ENCODE results near the gene ARHGEF4.

The ARHGEF4 gene

DNA sequence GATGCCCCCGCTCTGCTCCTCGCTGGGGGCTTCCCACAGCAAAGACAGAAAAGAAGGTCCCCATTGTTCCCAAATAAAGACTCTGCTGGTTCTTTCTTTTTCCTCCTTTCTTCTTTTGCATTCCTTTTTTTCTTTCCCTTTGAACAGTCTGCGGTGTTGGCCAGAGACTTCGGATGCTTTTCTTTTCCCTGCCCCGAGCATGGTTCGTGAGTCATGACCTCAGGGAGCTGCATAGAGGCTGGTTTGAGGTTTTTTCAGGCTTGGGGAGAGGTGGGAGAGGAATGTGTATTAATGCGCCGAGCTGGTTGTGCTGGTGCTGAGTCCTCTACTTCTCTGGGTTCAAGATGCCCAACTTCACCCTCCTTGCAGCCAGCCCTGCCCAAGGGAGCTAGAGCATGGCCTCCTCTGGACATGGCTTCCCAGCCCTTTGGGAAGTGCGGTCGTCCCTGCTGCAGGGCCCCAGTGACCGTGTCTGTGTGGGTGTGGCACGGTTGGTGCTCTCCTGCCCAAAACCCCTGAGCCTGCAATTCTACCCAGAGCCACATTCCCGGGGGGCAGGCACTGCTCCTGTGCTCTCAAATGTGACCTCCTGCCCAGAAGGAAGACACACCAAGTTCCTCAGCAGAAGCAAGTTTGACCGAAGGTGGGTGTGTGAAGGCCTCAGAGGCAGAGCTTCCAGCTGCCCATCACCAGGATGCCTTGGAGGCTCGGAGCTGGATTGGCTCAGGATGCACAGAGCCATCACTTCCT is 9.0 kb upstream of the ARHGEF4 start:
- no peaks in the 10 kb centered on the region for H3K9me3 ChIP-seq (ENCODE audit: low read length)
- H3K27ac ChIP-seq (ENCODE audit: low read depth, low read length), result no peak overlapping the region
- no peak overlapping the region for H3K4me3 ChIP-seq (ENCODE audit: low read depth in 1 of 2, low read length in 2 of 2)
- H3K4me1 ChIP-seq (ENCODE audit: insufficient read depth, low read length), result no peaks in the 10 kb centered on the region
- peaks cover 0 to 6% of the 10 kb centered on the region in 2 donors for H3K27me3 ChIP-seq (ENCODE audit: control insufficient read depth in 1 of 2, insufficient read depth in 2 of 2, low read length in 2 of 2)
- no peak overlapping the region for H3K9ac ChIP-seq (ENCODE audit: low read length)
- no peaks in the 10 kb centered on the region for H3K36me3 ChIP-seq (ENCODE audit: insufficient read depth, low read length)

DNA sequence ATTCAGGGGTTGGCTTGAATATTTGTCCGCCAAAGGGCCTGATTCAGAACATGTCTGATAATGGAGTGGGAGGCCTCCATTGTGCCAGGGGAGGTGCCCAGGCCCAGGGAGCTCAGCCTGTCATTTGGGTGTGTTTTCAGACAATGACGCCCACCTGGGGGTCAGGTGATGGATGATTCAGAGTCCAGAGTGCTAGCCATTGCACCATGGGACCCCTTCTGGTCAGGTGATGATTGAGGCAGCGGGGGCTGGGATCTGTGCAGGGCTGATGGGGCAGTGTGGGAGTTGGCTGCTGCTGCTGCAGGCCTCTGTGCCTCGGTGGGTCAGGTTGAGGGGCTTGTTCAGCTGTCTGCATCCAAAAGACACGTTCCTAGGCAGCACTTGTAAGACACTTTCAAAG is 8.3 kb upstream of the ARHGEF4 start:
- Histone ChIP-seq H3K36me3 (ENCODE audit: insufficient read depth, low read length) (no peaks in the 10 kb centered on the region), H3K27me3 (ENCODE audit: control insufficient read depth in 1 of 2, insufficient read depth in 2 of 2, low read length in 2 of 2) (peaks cover 0 to 9% of the 10 kb centered on the region in 2 donors), H3K4me3 (ENCODE audit: low read depth in 1 of 2, low read length in 2 of 2) (no peak overlapping the region), H3K9me3 (ENCODE audit: low read length) (no peaks in the 10 kb centered on the region), H3K9ac (ENCODE audit: low read length) (no peak overlapping the region), H3K27ac (ENCODE audit: low read depth, low read length) (no peak overlapping the region), H3K4me1 (ENCODE audit: insufficient read depth, low read length) (no peaks in the 10 kb centered on the region)

DNA sequence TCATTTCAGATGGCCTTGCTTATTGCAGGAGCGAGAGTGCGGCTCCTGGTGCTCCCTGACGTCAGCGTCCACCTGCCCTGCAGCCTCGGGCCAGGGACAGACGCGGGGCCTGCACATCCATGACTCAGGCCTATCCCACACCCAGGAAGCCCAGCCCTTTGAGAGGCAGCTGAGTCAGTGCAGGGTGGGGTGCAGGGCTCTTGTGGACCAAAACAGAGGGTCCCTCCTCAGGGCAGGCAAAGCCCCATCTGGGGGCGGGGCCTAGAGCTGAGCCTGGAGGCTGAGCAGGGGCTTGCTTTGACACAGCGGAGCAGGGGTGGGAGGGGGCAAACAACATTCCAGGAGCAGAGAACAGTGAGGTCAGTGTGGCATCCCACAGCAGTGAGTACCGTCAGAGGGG is 7.7 kb upstream of the ARHGEF4 start:
- H3K4me3 ChIP-seq (ENCODE audit: low read depth in 1 of 2, low read length in 2 of 2), result no peak overlapping the region
- no peaks in the 10 kb centered on the region for H3K36me3 ChIP-seq (ENCODE audit: insufficient read depth, low read length)
- no peak overlapping the region for H3K27ac ChIP-seq (ENCODE audit: low read depth, low read length)
- peaks cover 0 to 9% of the 10 kb centered on the region in 2 donors for H3K27me3 ChIP-seq (ENCODE audit: control insufficient read depth in 1 of 2, insufficient read depth in 2 of 2, low read length in 2 of 2)
- H3K4me1 ChIP-seq (ENCODE audit: insufficient read depth, low read length), result no peaks in the 10 kb centered on the region
- H3K9ac ChIP-seq (ENCODE audit: low read length), result no peak overlapping the region
- no peaks in the 10 kb centered on the region for H3K9me3 ChIP-seq (ENCODE audit: low read length)

DNA sequence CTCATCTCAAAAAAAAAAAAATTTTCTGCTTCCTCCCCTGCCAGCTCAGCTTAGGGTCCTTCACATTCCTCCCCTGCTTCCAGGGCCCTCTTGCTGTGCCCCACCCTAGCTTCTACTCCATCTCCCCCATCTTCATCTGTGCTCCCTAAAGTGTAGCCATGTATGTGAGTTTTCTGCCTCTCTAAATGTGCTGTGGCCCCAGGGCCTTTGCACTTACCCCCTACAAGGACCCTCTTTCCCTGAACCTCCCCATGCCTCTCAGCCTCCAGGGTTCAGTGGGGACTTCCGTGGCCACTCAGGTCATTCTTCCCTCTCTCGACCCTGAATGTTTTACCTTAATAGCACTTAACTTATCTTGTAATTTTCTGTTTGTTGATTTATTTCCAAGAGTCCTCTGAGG is 6.2 kb upstream of the ARHGEF4 start:
- Histone ChIP-seq H3K4me1 (ENCODE audit: insufficient read depth, low read length) (no peaks in the 10 kb centered on the region), H3K27me3 (ENCODE audit: control insufficient read depth in 1 of 2, insufficient read depth in 2 of 2, low read length in 2 of 2) (peaks cover 0 to 9% of the 10 kb centered on the region in 2 donors)

DNA sequence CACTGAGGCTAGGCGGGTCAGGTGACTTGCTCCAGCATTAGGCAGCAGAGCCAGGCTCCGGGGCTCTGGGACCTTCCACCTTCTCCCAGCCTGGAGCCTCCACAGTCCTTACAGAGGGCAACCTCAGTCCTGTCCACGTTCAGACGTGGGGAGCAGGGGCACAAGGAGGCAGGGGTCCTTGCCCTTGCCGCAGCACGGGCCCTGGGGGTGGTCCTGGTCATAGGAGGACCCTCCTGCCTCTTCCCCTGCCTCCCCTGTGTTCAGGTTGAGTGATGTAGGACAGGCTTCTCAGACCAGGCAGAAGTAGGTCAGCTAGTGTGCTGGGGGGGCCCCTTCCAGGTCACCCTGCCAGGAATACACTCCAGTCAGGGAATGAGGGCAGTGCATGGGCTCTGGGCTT is 5.4 kb upstream of the ARHGEF4 start:
- H3K36me3 ChIP-seq (ENCODE audit: insufficient read depth, low read length), result no peaks in the 10 kb centered on the region
- no peak overlapping the region for H3K27ac ChIP-seq (ENCODE audit: low read depth, low read length)
- no peak overlapping the region for H3K9ac ChIP-seq (ENCODE audit: low read length)
- H3K9me3 ChIP-seq (ENCODE audit: low read length), result no peaks in the 10 kb centered on the region
- H3K4me3 ChIP-seq (ENCODE audit: low read depth in 1 of 2, low read length in 2 of 2), result no peak overlapping the region
- H3K4me1 ChIP-seq (ENCODE audit: insufficient read depth, low read length), result no peaks in the 10 kb centered on the region
- H3K27me3 ChIP-seq (ENCODE audit: control insufficient read depth in 1 of 2, insufficient read depth in 2 of 2, low read length in 2 of 2), result peaks cover 0 to 9% of the 10 kb centered on the region in 2 donors

More for the DNA sequence above, 6.2 kb upstream of the ARHGEF4 start:
- H3K36me3 ChIP-seq (ENCODE audit: insufficient read depth, low read length), result no peaks in the 10 kb centered on the region
- no peak overlapping the region for H3K4me3 ChIP-seq (ENCODE audit: low read depth in 1 of 2, low read length in 2 of 2)
- no peaks in the 10 kb centered on the region for H3K9me3 ChIP-seq (ENCODE audit: low read length)
- no peak overlapping the region for H3K9ac ChIP-seq (ENCODE audit: low read length)
- H3K27ac ChIP-seq (ENCODE audit: low read depth, low read length), result no peak overlapping the region

DNA sequence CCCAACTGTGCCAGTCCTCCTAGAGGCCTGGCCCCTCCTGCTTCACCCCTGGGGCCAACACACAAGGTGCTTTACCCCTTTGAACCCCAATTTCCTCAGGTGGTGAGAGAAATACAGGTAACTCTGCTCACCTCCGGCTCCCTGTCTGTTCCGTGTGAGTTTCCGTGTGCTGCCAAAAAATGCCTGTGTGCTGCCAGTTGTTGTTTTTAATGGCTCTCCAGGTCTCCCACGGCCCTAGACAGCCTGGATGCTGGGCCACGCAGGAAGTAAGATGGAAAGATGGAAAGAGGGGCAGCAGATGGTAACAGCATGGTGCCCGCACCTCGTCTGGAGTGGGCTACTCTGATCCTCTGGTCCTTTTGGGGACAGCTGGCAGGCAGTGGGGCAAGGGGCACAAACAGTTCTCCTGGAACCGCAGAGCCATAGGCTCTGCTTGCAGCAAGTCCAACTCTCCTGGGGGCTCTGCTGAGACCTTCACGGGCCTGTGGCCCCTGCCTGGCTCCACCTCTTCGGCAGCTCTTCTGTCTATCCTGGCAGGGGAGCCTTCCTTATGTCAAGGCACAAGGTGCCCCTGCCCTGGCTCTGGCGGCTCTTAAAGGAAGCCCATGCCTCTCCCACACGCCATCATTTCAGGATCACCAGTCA is 4.3 kb upstream of the ARHGEF4 start:
- Histone ChIP-seq H3K4me1 (ENCODE audit: insufficient read depth, low read length) (no peaks in the 10 kb centered on the region), H3K4me3 (ENCODE audit: low read depth in 1 of 2, low read length in 2 of 2) (no peak overlapping the region), H3K27me3 (ENCODE audit: control insufficient read depth in 1 of 2, insufficient read depth in 2 of 2, low read length in 2 of 2) (peaks cover 0 to 15% of the 10 kb centered on the region in 2 donors), H3K9me3 (ENCODE audit: low read length) (no peaks in the 10 kb centered on the region), H3K9ac (ENCODE audit: low read length) (no peak overlapping the region), H3K27ac (ENCODE audit: low read depth, low read length) (no peak overlapping the region), H3K36me3 (ENCODE audit: insufficient read depth, low read length) (no peaks in the 10 kb centered on the region)

- Histone ChIP-seq H3K9me3 (ENCODE audit: low read length) (no peaks in the 10 kb centered on the region), H3K9ac (ENCODE audit: low read length) (no peak overlapping the region), H3K36me3 (ENCODE audit: insufficient read depth, low read length) (no peaks in the 10 kb centered on the region), H3K27me3 (ENCODE audit: control insufficient read depth in 1 of 2, insufficient read depth in 2 of 2, low read length in 2 of 2) (peaks cover 0 to 20% of the 10 kb centered on the region in 2 donors), H3K4me1 (ENCODE audit: insufficient read depth, low read length) (no peaks in the 10 kb centered on the region), H3K4me3 (ENCODE audit: low read depth in 1 of 2, low read length in 2 of 2) (no peak overlapping the region), H3K27ac (ENCODE audit: low read depth, low read length) (no peak overlapping the region)
Observed at GRCh38 chr2:130834091-130834930, 2.4 kb upstream of the ARHGEF4 start.

- no peak overlapping the region for H3K9ac ChIP-seq (ENCODE audit: low read length)
- no peaks in the 10 kb centered on the region for H3K9me3 ChIP-seq (ENCODE audit: low read length)
- no peaks in the 10 kb centered on the region for H3K36me3 ChIP-seq (ENCODE audit: insufficient read depth, low read length)
- no peaks in the 10 kb centered on the region for H3K4me1 ChIP-seq (ENCODE audit: insufficient read depth, low read length)
- no peak overlapping the region for H3K4me3 ChIP-seq (ENCODE audit: low read depth in 1 of 2, low read length in 2 of 2)
- H3K27ac ChIP-seq (ENCODE audit: low read depth, low read length), result no peak overlapping the region
- H3K27me3 ChIP-seq (ENCODE audit: control insufficient read depth in 1 of 2, insufficient read depth in 2 of 2, low read length in 2 of 2), result peaks cover 0 to 20% of the 10 kb centered on the region in 2 donors
Observed at GRCh38 chr2:130834931-130835765, 1.6 kb upstream of the ARHGEF4 start.

- Histone ChIP-seq H3K9ac (ENCODE audit: low read length) (no peak overlapping the region), H3K9me3 (ENCODE audit: low read length) (no peaks in the 10 kb centered on the region), H3K4me3 (ENCODE audit: low read depth in 1 of 2, low read length in 2 of 2) (no peak overlapping the region), H3K36me3 (ENCODE audit: insufficient read depth, low read length) (no peaks in the 10 kb centered on the region), H3K27me3 (ENCODE audit: control insufficient read depth in 1 of 2, insufficient read depth in 2 of 2, low read length in 2 of 2) (peaks cover 0 to 20% of the 10 kb centered on the region in 2 donors), H3K27ac (ENCODE audit: low read depth, low read length) (no peak overlapping the region), H3K4me1 (ENCODE audit: insufficient read depth, low read length) (no peaks in the 10 kb centered on the region)
Observed at GRCh38 chr2:130835766-130836015, 1.0 kb upstream of the ARHGEF4 start.

DNA sequence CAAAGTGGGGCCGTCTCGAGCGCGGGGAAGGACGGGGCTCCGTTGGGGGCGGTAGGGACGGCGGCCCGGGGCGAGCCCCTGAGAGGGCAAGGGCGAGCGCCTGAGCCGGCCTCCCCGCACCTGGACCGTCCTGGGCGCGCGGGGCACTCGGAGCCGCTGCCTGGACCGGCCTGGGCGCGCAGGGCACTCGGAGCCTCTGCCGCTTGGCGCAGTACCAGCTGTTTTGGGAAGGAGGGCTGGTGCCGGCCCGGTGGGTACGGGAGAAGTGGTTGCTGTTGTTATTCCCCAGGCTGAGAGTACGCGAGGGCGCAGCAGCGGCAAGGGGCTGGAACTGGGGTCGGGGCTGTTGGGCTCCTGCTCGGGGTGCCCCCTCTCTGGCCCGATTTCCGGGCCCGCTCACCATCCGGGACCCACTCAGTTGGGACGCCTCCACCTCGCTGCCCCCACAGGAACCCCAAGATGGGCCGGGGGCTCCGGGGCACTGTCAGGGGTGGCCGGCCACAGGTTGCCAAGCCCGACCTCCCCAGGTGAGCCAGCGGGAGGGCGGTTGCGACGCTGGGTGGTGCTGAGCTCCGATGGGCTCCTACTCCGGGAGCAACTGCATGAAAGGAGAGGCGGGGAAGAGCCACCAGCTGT is 579 bp downstream of the ARHGEF4 start:
- no peaks in the 10 kb centered on the region for H3K36me3 ChIP-seq (ENCODE audit: insufficient read depth, low read length)
- H3K9me3 ChIP-seq (ENCODE audit: low read length), result no peaks in the 10 kb centered on the region
- no peak overlapping the region for H3K4me3 ChIP-seq (ENCODE audit: low read depth in 1 of 2, low read length in 2 of 2)
- H3K4me1 ChIP-seq (ENCODE audit: insufficient read depth, low read length), result no peaks in the 10 kb centered on the region
- H3K9ac ChIP-seq (ENCODE audit: low read length), result no peak overlapping the region
- peaks cover 0 to 18% of the 10 kb centered on the region in 2 donors for H3K27me3 ChIP-seq (ENCODE audit: control insufficient read depth in 1 of 2, insufficient read depth in 2 of 2, low read length in 2 of 2)
- no peak overlapping the region for H3K27ac ChIP-seq (ENCODE audit: low read depth, low read length)
